PC-3 (cell line): ENCODE data around the gene TUBA3C. TPM values are rescaled to one million over a fixed set of nuclear protein-coding genes. Genes with fewer than 3 reads are reported as not detected.

Experiments used
- ATAC-seq: fragments of 200-7000 bp; cut with Tn5 transposase; 2 replicates; pipeline ENCODE4 v1.9.1; 2020; ENCODE audit warnings: mild to moderate bottlenecking, moderate library complexity
- BruUV-seq: library from RNA; stranded (reverse); fragments of 400-500 nt; replicated peaks from 2 replicates; lab custom pipeline; 2021; lab: Mats Ljungman, UMichigan
- CTCF ChIA-PET: fragments of 300-600 bp; sonication (Branson Sonifier 250); formaldehyde crosslinking; loops from one replicate; lab custom pipeline; 2022; ENCODE audit warnings: antibody characterized with exemption; lab: Charles Lee
- POLR2A ChIA-PET: fragments of 300-600 bp; sonication (Branson Sonifier 250); formaldehyde crosslinking; loops from one replicate; lab custom pipeline; 2022; ENCODE audit warnings: antibody characterized with exemption; ENCODE audit not compliant: unreplicated experiment; lab: Charles Lee
- DNase-seq: peaks from one replicate; pipeline ENCODE4 v3.0.0-alpha.2; 2015
- H2AFZ ChIP-seq: fragments of 300-600 bp; sonication (generic); 2 replicates; pipeline ENCODE4 v1.6.0; 2016; ENCODE audit warnings: antibody characterized with exemption, low read length
- H3F3A ChIP-seq: fragments of 300-600 bp; sonication (generic); one replicate; pipeline ENCODE4 v1.6.0; 2017; ENCODE audit warnings: antibody characterized with exemption, low read length, control low read depth, mild to moderate bottlenecking; ENCODE audit not compliant: unreplicated experiment
- H3K27ac ChIP-seq: fragments of 300-600 bp; sonication (generic); 2 replicates; pipeline ENCODE4 v1.5.1; 2016; ENCODE audit warnings: mild to moderate bottlenecking, low read length
- H3K27me3 ChIP-seq: fragments of 300-600 bp; sonication (generic); 2 replicates; pipeline ENCODE4 v1.6.1; 2016; ENCODE audit warnings: low read length, mixed read lengths
- H3K36me3 ChIP-seq: fragments of 300-600 bp; sonication (generic); 2 replicates; pipeline ENCODE4 v1.6.1; 2016; ENCODE audit warnings: low read depth, mixed run types, low read length, mixed read lengths
- H3K4me1 ChIP-seq: fragments of 300-600 bp; sonication (generic); 2 replicates; pipeline ENCODE4 v1.5.1; 2016; ENCODE audit warnings: low read length; ENCODE audit not compliant: insufficient read depth
- H3K4me2 ChIP-seq: fragments of 300-600 bp; sonication (generic); 2 replicates; pipeline ENCODE4 v1.6.0; 2016; ENCODE audit warnings: low read length
- H3K4me3 ChIP-seq: fragments of 300-600 bp; sonication (generic); 2 replicates; pipeline ENCODE4 v1.5.1; 2016; ENCODE audit warnings: mild to moderate bottlenecking, low read length, mixed read lengths
- H3K79me2 ChIP-seq: fragments of 300-600 bp; sonication (generic); 2 replicates; pipeline ENCODE4 v1.6.1; 2017; ENCODE audit warnings: low read length, mixed read lengths
- H3K9ac ChIP-seq: fragments of 300-600 bp; sonication (generic); 2 replicates; pipeline ENCODE4 v1.6.0; 2016; ENCODE audit warnings: mild to moderate bottlenecking, low read length
- H3K9me2 ChIP-seq: fragments of 300-600 bp; sonication (generic); replicated peaks from 2 replicates; pipeline ENCODE4 v1.6.1; 2016; ENCODE audit warnings: mixed run types, low read length, mixed read lengths
- H3K9me3 ChIP-seq: fragments of 300-600 bp; sonication (generic); 2 replicates; pipeline ENCODE4 v1.6.1; 2016; ENCODE audit warnings: low read length, mixed read lengths
- H4K20me1 ChIP-seq: fragments of 300-600 bp; sonication (generic); 2 replicates; pipeline ENCODE4 v1.6.1; 2016; ENCODE audit warnings: low read length, mixed read lengths
- EZH2 ChIP-seq: fragments of 300-600 bp; sonication (generic); IDR thresholded peaks from one replicate; pipeline ENCODE4 v1.6.1; 2017; ENCODE audit warnings: antibody characterized with exemption, mild to moderate bottlenecking, low read length; ENCODE audit not compliant: unreplicated experiment
- EZH2phosphoT487 ChIP-seq: fragments of 300-600 bp; sonication (generic); IDR thresholded peaks from 2 replicates; pipeline ENCODE4 v1.6.1; 2018; ENCODE audit warnings: mild to moderate bottlenecking, antibody characterized with exemption, low read length, borderline replicate concordance
- intact Hi-C: fragments of 100-400 bp; cut with micrococcal nuclease; formaldehyde crosslinking; loops from 2 replicates; pipeline ENCODE4 v1.9.0; 2023
- total RNA-seq: library from RNA; depleted of rRNA; stranded (reverse); fragments of >200 nt; gene quantifications from 2 replicates; pipeline ENCODE4 v1.2.3, GENCODE V29; 2014
- TF ChIP-seq, protein P1 (sequence below): fragments of 300-600 bp; sonication (generic); conservative IDR thresholded peaks from 2 replicates; pipeline ENCODE4 v1.5.1; 2017; ENCODE audit warnings: antibody characterized with exemption, low read depth, mild to moderate bottlenecking, low read length

The TUBA3C gene
- total RNA-seq, 1 experiment from 2014 or later, result not detected

DNA sequence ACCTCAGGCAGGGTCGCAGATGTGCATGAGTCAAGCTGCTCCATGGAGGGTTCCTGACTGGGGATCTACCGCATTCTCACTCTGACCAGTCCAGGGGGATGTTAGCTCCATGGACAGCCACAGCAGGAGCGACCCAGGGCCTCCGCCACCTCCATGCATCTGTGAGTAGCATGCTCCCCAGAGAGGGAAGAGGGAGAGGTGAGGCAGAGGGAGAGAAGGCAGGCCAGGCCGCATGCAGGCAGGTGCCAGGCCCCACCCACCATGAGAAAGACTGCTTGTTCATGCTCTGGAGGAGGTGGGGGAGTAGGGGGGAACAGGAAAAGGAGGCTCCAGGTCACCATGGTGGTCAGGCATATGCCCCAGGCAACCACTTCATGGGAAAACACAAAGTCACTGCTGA lies 20.3 kb downstream of the TUBA3C start:
- CTCF ChIA-PET, result no interaction called here
- no peak for DNase-seq

DNA sequence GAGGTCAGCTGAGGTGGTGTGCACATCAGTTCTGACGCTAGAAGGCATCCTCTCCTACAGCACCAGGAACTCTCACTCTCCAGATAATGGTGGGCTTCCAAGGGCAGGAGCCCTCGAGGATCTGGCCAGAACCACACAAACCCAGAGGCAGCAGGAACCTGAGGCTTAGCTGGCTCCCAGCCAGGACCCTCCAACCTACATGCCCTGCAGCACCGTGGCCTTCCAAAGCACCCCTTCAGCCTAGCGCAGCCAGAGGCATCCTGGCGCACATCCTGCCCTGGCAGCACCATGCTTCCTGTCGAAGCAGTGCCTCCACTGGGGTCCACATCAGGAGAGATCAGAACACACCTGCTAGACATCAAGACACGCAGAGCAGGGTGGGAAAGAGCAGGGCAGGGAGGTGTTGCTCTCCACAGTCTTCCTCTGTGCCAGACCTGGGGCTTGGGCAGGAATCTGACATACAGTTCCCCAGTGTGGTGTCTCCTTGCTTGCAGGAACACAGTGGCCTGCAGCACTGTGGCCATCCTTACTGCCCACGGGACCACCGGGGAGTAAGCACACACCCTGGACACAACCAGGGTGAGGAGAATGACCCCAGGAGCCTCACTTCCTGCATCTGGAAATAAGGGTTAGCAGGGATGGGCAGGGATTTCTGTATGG lies 21.7 kb downstream of the TUBA3C start:
- TF ChIP-seq, protein P1, sequence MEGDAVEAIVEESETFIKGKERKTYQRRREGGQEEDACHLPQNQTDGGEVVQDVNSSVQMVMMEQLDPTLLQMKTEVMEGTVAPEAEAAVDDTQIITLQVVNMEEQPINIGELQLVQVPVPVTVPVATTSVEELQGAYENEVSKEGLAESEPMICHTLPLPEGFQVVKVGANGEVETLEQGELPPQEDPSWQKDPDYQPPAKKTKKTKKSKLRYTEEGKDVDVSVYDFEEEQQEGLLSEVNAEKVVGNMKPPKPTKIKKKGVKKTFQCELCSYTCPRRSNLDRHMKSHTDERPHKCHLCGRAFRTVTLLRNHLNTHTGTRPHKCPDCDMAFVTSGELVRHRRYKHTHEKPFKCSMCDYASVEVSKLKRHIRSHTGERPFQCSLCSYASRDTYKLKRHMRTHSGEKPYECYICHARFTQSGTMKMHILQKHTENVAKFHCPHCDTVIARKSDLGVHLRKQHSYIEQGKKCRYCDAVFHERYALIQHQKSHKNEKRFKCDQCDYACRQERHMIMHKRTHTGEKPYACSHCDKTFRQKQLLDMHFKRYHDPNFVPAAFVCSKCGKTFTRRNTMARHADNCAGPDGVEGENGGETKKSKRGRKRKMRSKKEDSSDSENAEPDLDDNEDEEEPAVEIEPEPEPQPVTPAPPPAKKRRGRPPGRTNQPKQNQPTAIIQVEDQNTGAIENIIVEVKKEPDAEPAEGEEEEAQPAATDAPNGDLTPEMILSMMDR, result no peak
- TF ChIP-seq EZH2phosphoT487 (no peak), EZH2 (no peak)
- no peak for DNase-seq
- POLR2A ChIA-PET, result no interaction called here
- Histone ChIP-seq H3K27me3 (no peaks in the 10 kb centered on the region), H3F3A (no peaks in the 10 kb centered on the region), H4K20me1 (no peaks in the 10 kb centered on the region), H3K9me2 (no peaks in the 10 kb centered on the region), H3K4me1 (no peaks in the 10 kb centered on the region), H2AFZ (no peak overlapping the region), H3K9ac (no peak overlapping the region), H3K79me2 (no peaks in the 10 kb centered on the region), H3K27ac (no peak overlapping the region), H3K4me2 (no peak overlapping the region), H3K4me3 (no peak overlapping the region), H3K36me3 (no peaks in the 10 kb centered on the region), H3K9me3 (peaks cover 2% of the 10 kb centered on the region; the same call in 1 of the 2 replicates)
- BruUV-seq, result no TSS peak
- ATAC-seq, result no peak
- CTCF ChIA-PET, result no interaction called here
- intact Hi-C loops, result no loop called here

More for the DNA sequence above, 20.3 kb downstream of the TUBA3C start:
- ATAC-seq, result no peak
- no peaks in the 10 kb centered on the region for H3K79me2 ChIP-seq
- TF ChIP-seq, protein P1, result no peak
- no peak for TF ChIP-seq EZH2phosphoT487
- TF ChIP-seq EZH2, result no peak
- no peak overlapping the region for H3K4me3 ChIP-seq
- intact Hi-C loops, result no loop called here
- peaks cover 7% of the 10 kb centered on the region; the same call in 1 of the 2 replicates for H3K9me3 ChIP-seq
- H3K9me2 ChIP-seq, result no peaks in the 10 kb centered on the region
- H2AFZ ChIP-seq, result no peak overlapping the region
- H3K36me3 ChIP-seq, result no peaks in the 10 kb centered on the region
- H3K4me2 ChIP-seq, result no peak overlapping the region
- H3K9ac ChIP-seq, result no peak overlapping the region
- no peaks in the 10 kb centered on the region for H3F3A ChIP-seq
- no peaks in the 10 kb centered on the region for H4K20me1 ChIP-seq
- BruUV-seq, result no TSS peak
- POLR2A ChIA-PET, result no interaction called here
- no peaks in the 10 kb centered on the region for H3K27me3 ChIP-seq
- H3K27ac ChIP-seq, result no peak overlapping the region
- H3K4me1 ChIP-seq, result no peaks in the 10 kb centered on the region

DNA sequence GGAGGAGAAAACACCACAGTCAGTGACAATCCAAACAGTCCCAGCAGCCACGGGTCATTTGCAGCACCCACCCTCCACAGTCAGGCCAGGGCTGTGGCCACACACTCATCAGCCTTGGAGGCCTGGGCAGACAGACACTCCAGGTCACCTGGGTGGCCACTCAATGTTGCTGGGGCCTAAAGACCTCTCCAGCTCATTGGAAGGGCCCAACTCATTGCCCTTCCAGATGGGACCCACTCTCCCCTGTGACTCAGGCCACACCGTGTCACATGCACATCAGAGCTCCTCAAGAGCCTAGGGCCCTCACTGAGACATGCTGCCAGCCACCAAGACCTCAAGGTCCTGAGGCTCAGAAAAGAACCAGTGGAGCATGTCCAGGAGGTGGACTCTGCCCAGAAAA lies 22.4 kb downstream of the TUBA3C start:
- 0 out of 2 replicates have a peak, but pooled peaks cover 7% of the 10 kb centered on the region for H3K9me3 ChIP-seq
- intact Hi-C loops, result no loop called here
- TF ChIP-seq, protein P1, result no peak
- TF ChIP-seq EZH2, result no peak
- no peak for TF ChIP-seq EZH2phosphoT487

More for the DNA sequence above, 22.4 kb downstream of the TUBA3C start:
- BruUV-seq, result no TSS peak
- H2AFZ ChIP-seq, result no peak overlapping the region
- H3K4me1 ChIP-seq, result no peaks in the 10 kb centered on the region
- H3K9ac ChIP-seq, result no peak overlapping the region
- H4K20me1 ChIP-seq, result no peaks in the 10 kb centered on the region
- POLR2A ChIA-PET, result no interaction called here
- no peaks in the 10 kb centered on the region for H3F3A ChIP-seq
- no peaks in the 10 kb centered on the region for H3K36me3 ChIP-seq
- no peaks in the 10 kb centered on the region for H3K79me2 ChIP-seq
- no peak overlapping the region for H3K27ac ChIP-seq
- H3K4me3 ChIP-seq, result no peak overlapping the region
- CTCF ChIA-PET, result no interaction called here
- ATAC-seq (no peak), DNase-seq (no peak)
- no peak overlapping the region for H3K4me2 ChIP-seq
- no peaks in the 10 kb centered on the region for H3K9me2 ChIP-seq
- no peaks in the 10 kb centered on the region for H3K27me3 ChIP-seq
